Astrocyte (in vitro differentiated cells and primary cell): Measurements from ENCODE around the gene TAF11L9.

Experiments
- CTCF ChIP-seq: IDR thresholded peaks from 2 replicates; pipeline ENCODE4 v1.5.1; 2011; ENCODE audit warnings: low read depth, mild to moderate bottlenecking, inconsistent platforms, low read length, moderate library complexity; ENCODE audit not compliant: insufficient read depth
- EZH2 ChIP-seq: IDR thresholded peaks from 2 replicates; pipeline ENCODE4 v1.6.1; 2012; ENCODE audit warnings: mild to moderate bottlenecking, low read length, inconsistent platforms; ENCODE audit not compliant: insufficient read depth

DNA sequence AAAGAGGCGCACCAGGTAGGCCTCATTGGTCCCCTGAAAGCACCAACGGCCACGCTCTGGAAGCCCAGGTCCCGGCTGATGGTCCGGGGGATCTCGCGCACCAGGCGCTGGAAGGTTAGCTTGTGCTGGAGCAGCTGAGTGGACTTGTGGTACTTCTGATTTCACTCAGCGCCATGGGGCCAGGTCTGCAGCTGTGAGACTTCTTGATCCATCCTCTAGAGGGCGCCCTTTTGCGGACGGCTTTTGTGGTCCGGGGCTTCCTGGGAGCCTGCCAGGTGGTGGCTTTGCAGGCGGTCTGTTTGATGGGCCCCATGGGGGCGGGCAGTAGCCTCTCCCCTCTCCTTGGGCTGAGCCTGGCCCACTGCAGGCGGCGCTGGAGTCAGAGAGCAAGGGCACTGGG, 26.4 kb upstream of the TAF11L9 start:
- TF ChIP-seq EZH2 (no peak), CTCF (no peak)
